Endothelial cell of umbilical vein (primary cell): ENCODE data around the gene LSP1. TPM values are rescaled to one million over a fixed set of nuclear protein-coding genes. Genes with fewer than 3 reads are reported as not detected.

Experiments
- BruUV-seq: library from RNA; stranded (reverse); fragments of 400-500 nt; replicated peaks from 2 replicates; lab custom pipeline; 2021; lab: Mats Ljungman, UMichigan
- CTCF ChIA-PET: fragments of 300-600, 350-600 bp; sonication (Branson Sonifier 250); formaldehyde crosslinking; loops from one replicate; lab custom pipeline; 2021; ENCODE audit warnings: antibody characterized with exemption, inconsistent platforms; lab: Charles Lee
- POLR2A ChIA-PET: fragments of 300-600, 350-600 bp; sonication (Branson Sonifier 250); formaldehyde crosslinking; loops from one replicate; lab custom pipeline; 2021; ENCODE audit warnings: antibody characterized with exemption, inconsistent platforms; lab: Charles Lee
- DNase-seq: peaks from one replicate; pipeline ENCODE4 v3.0.0-alpha.2; 2011; ENCODE audit warnings: low read depth, low spot score
- FAIRE-seq: peaks from 2 replicates; lab custom pipeline; 2011; peaks lifted over from hg19 to GRCh38; lab: Jason Lieb, UNC
- H2AFZ ChIP-seq: 2 replicates; pipeline ENCODE4 v1.6.0; 2012; ENCODE audit warnings: low read depth, low read length, control low read depth, inconsistent platforms
- H3K27ac ChIP-seq: 2 replicates; pipeline ENCODE4 v1.5.1; 2011; ENCODE audit warnings: low read depth, mild to moderate bottlenecking, control low read depth, low read length, moderate library complexity; ENCODE audit not compliant: insufficient read depth
- H3K27me3 ChIP-seq, 2 experiments: 2 replicates each; pipeline versions ENCODE4 v1.6.0 to v1.6.1; 2011; ENCODE audit warnings: low read length in 2 of 2, mixed read lengths in 1 of 2; ENCODE audit not compliant: control insufficient read depth in 2 of 2, insufficient read depth in 2 of 2
- H3K36me3 ChIP-seq, 2 experiments: 2 replicates in 1 of 2; 3 replicates in 1 of 2; pipeline ENCODE4 v1.5.1; 2011; ENCODE audit warnings: low read length in 2 of 2, mild to moderate bottlenecking in 1 of 2, moderate library complexity in 1 of 2; ENCODE audit not compliant: control insufficient read depth in 2 of 2, insufficient read depth in 2 of 2; ENCODE audit errors: extremely low read depth in 1 of 2
- H3K4me1 ChIP-seq: 3 replicates; pipeline ENCODE4 v1.5.1; 2011; ENCODE audit warnings: mild to moderate bottlenecking, low read length; ENCODE audit not compliant: control insufficient read depth, insufficient read depth; ENCODE audit errors: extremely low read depth
- H3K4me2 ChIP-seq: 2 replicates; pipeline ENCODE4 v1.6.1; 2011; ENCODE audit warnings: low read length, control low read depth, mixed read lengths; ENCODE audit not compliant: insufficient read depth
- H3K4me3 ChIP-seq, 3 experiments: fragments of 200-600 bp in 1 of 3; sonication (generic), shearing (Covaris generic) in 1 of 3; replicated peaks in 1 of 3; 2 replicates each; pipeline ENCODE4 v1.5.1; 2011 to 2016; ENCODE audit warnings: control low read depth in 3 of 3, low read length in 3 of 3, mild to moderate bottlenecking in 2 of 3, inconsistent platforms in 1 of 3, low read depth in 1 of 3, moderate library complexity in 1 of 3; ENCODE audit not compliant: insufficient read depth in 1 of 3
- H3K79me2 ChIP-seq: 2 replicates; pipeline ENCODE4 v1.6.0; 2012; ENCODE audit warnings: low read length, inconsistent platforms; ENCODE audit not compliant: control insufficient read depth, insufficient read depth
- H3K9ac ChIP-seq: replicated peaks from 2 replicates; pipeline ENCODE3; 2011; ENCODE audit warnings: low read length, control low read depth; ENCODE audit not compliant: insufficient read depth; ENCODE audit errors: extremely low read depth
- H3K9me1 ChIP-seq: replicated peaks from 3 replicates; pipeline ENCODE4 v1.6.0; 2011; ENCODE audit warnings: mild to moderate bottlenecking, low read length; ENCODE audit not compliant: control insufficient read depth, insufficient read depth; ENCODE audit errors: extremely low read depth
- H3K9me3 ChIP-seq: replicated peaks from 2 replicates; pipeline ENCODE4 v1.5.1; 2012; ENCODE audit warnings: low read length, inconsistent platforms; ENCODE audit not compliant: control insufficient read depth, insufficient read depth
- H4K20me1 ChIP-seq: replicated peaks from 2 replicates; pipeline ENCODE3; 2011; ENCODE audit warnings: mild to moderate bottlenecking, low read length; ENCODE audit not compliant: control insufficient read depth, insufficient read depth; ENCODE audit errors: extremely low read depth
- CTCF ChIP-seq, 2 donors: IDR thresholded peaks; 1 replicate in 1 of 2; 2 replicates in 1 of 2; pipeline ENCODE4 v1.5.1; 2011; ENCODE audit warnings: low read length in 2 of 2, mild to moderate bottlenecking in 2 of 2, moderate library complexity in 2 of 2, control low read depth in 1 of 2, inconsistent platforms in 1 of 2, low read depth in 1 of 2; ENCODE audit not compliant: insufficient read depth in 1 of 2; ENCODE audit errors: extremely low read depth in 1 of 2
- EZH2 ChIP-seq: IDR thresholded peaks from 2 replicates; pipeline ENCODE4 v1.6.1; 2012; ENCODE audit warnings: borderline replicate concordance, low read depth, mild to moderate bottlenecking, moderate library complexity, low read length, inconsistent platforms; ENCODE audit not compliant: severe bottlenecking
- FOS ChIP-seq: IDR thresholded peaks from 2 replicates; pipeline ENCODE4 v1.6.1; 2011; ENCODE audit warnings: mild to moderate bottlenecking, low read length, moderate library complexity, borderline replicate concordance; ENCODE audit not compliant: insufficient read depth
- GATA2 ChIP-seq: IDR thresholded peaks from 2 replicates; pipeline ENCODE4 v1.7.0; 2011; ENCODE audit warnings: low read depth, mild to moderate bottlenecking, moderate library complexity, mixed read lengths, low read length; ENCODE audit not compliant: insufficient read length, insufficient read depth
- JUN ChIP-seq: IDR thresholded peaks from 2 replicates; pipeline ENCODE4 v1.6.1; 2011; ENCODE audit warnings: borderline replicate concordance, low read depth; ENCODE audit not compliant: insufficient read length, insufficient read depth
- MAX ChIP-seq: IDR thresholded peaks from 2 replicates; pipeline ENCODE4 v1.6.1; 2011; ENCODE audit not compliant: insufficient read depth, insufficient read length
- MYC ChIP-seq: IDR thresholded peaks from one replicate; pipeline ENCODE4 v1.6.1; 2011; ENCODE audit warnings: mild to moderate bottlenecking, low read depth, low read length
- POLR2A ChIP-seq: IDR thresholded peaks from 2 replicates; pipeline ENCODE4 v1.6.1; 2012; ENCODE audit warnings: low read depth, mild to moderate bottlenecking, control low read depth, low read length
- POLR2AphosphoS5 ChIP-seq: IDR thresholded peaks from 2 replicates; pipeline ENCODE4 v1.6.1; 2012; ENCODE audit warnings: low read depth, mild to moderate bottlenecking, control low read depth, low read length, moderate library complexity; ENCODE audit not compliant: insufficient read depth
- dilution Hi-C: fragments of 300-500 bp; cut with MboI; formaldehyde crosslinking; loops from one replicate; pipeline ENCODE4 v1.15.0; 2019; ENCODE audit warnings: low sequenced_read_pairs; ENCODE audit not compliant: extremely low pct_ligation_motif_present
- intact Hi-C: fragments of 100-400 bp; cut with micrococcal nuclease; formaldehyde crosslinking; loops from one replicate; pipeline ENCODE4 v1.10.0; 2022
- polyA plus RNA-seq, 4 experiments: library from polyadenylated mRNA; depleted of rRNA in 3 of 4; stranded (reverse) in 3 of 4; unstranded in 1 of 4; fragments of >200 nt; gene quantifications; 2 replicates each; pipeline versions ENCODE4 v1.2.1 to v1.2.3, GENCODE V29; 2011 to 2012; ENCODE audit warnings: missing spikeins in 1 of 4
- total RNA-seq: library from RNA; stranded (reverse); gene quantifications from 2 replicates; pipeline ENCODE4 v1.2.3, GENCODE V29; 2021

The LSP1 gene
- total and polyA plus RNA-seq, 2 donors (not counting 3 experiments of a cell fraction or from before 2014, with no cell fraction given): not detected

- H3K36me3 ChIP-seq: no peaks in the 10 kb centered on the region
- no peak overlapping the region for H2AFZ ChIP-seq
- FAIRE-seq: no peak
- H3K27ac ChIP-seq: no peak overlapping the region
- H3K4me2 ChIP-seq: no peak overlapping the region
- no peak overlapping the region for H3K9ac ChIP-seq
- H3K4me1 ChIP-seq: no peaks in the 10 kb centered on the region
- POLR2A ChIA-PET: no interaction called here
- TF ChIP-seq JUN (no peak), CTCF (IDR thresholded peaks at IDR 0.05; ENCODE audit: extremely low read depth in 1 of 2, insufficient read depth in 1 of 2, low read depth in 1 of 2, low read length in 2 of 2) (no peak), MAX (no peak), EZH2 (no peak), POLR2AphosphoS5 (no peak), MYC (no peak), GATA2 (no peak), POLR2A (no peak), FOS (no peak)
- CTCF ChIA-PET: interaction anchor here (0.8 to 1.6 kb wide), 3 partner anchors 16 to 164 kb away, joined by 4 to 7 read pairs (median 4); no protein-coding TSS in a partner anchor
- no peak for DNase-seq
- H4K20me1 ChIP-seq: no peaks in the 10 kb centered on the region
- intact Hi-C loops (no loop called here), dilution Hi-C loops (no loop called here)
- H3K4me3 ChIP-seq: no peak overlapping the region
- H3K27me3 ChIP-seq: peaks cover 0 to 1% of the 10 kb centered on the region in 2 experiments
- BruUV-seq: no TSS peak
- no peaks in the 10 kb centered on the region for H3K79me2 ChIP-seq
- H3K9me1 ChIP-seq: no peaks in the 10 kb centered on the region
- H3K9me3 ChIP-seq: no peaks in the 10 kb centered on the region
Observed at GRCh38 chr11:1817000-1817399, 35.9 kb upstream of the LSP1 start.
